Measurements from ENCODE around the gene FHIT.
"Not testable (repeated sequence)": the region's sequence is repeated elsewhere in the genome, so short reads cannot be mapped to it uniquely, and the experiment has no call there.

The FHIT gene

DNA sequence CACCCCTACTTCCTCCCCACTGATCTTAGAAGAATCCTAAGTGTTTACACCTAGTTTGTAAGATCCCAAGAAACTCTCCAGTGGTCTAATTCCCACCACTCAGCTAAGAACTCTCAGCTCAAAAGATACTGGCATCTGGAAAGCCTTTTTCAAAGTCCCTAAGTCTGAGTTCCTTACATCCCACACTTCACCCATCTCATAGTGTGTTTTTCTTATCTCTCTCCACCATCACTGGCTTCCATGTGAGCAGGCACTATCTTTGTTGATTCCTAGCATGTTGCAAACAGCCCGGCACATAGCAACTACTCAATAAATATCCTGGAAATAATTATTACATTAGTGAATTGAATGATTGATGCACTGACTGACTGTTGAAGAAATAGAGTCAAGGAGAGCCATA lies 173.7 kb downstream of the FHIT start:
- H3K4me1 ChIP-seq (ENCODE audit: control insufficient read depth, insufficient read depth, low read length): no peaks in the 10 kb centered on the region
- DNase-seq (ENCODE audit: low read depth): no peak

DNA sequence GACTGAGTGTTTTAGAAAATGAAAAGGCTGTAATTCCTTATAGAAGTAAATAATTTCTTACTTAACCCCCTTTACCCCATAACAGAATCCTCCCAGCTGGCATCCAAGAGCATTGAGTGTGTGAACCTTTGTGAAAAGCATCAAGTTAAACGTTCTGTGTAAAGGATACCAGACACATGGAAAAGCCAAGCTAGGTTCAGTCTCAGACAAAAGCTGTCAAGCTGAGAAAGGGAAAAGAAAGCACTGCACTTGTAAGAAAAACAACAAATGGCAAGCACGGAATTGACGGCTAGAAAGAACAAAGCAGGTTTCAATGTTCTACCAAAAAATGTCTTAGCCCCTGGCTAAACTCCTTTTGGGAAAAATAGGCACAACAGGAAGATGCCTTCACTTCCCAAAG lies 176.5 kb downstream of the FHIT start:
- no peaks in the 10 kb centered on the region for H3K4me1 ChIP-seq (ENCODE audit: control insufficient read depth, insufficient read depth, low read length)

More for the DNA sequence above, 173.7 kb downstream of the FHIT start:
- Histone ChIP-seq H3K27me3 (replicated peaks; ENCODE audit: control insufficient read depth, insufficient read depth, low read length) (no peaks in the 10 kb centered on the region), H3K4me3 (ENCODE audit: low read length) (no peak overlapping the region), H3K9me3 (ENCODE audit: control insufficient read depth, low read length) (no peaks in the 10 kb centered on the region), H3K36me3 (ENCODE audit: control insufficient read depth, insufficient read depth, low read length, severe bottlenecking) (no peaks in the 10 kb centered on the region), H3K9ac (ENCODE audit: low read length) (no peak overlapping the region)

DNA sequence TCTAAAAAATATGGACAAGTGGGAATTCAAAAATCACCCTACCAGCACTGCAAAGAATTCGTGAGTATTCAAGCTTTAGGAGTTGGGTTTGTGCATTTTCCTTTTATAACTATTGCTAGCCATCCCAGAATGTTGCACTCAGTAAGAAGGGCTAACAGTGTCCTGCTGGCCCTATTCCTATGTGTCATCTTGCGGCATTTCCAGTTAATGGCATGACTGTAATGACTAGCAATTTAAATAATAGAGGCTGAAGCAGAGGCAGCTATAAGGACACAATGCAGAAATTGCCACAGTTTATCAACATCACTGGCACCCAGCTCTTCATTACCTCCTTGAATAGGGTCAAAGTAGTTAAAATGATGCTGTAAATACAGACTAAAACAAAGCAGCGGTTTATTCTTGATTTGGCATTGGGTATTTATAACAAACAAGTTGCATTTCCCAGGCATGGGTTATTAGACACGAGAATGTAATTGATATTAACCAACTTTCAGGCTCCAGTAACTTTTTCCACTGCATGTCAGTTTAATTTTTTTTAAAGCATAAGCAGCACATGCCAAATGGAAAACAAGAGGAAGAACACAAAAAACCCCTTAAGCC lies 177.6 kb downstream of the FHIT start:
- Histone ChIP-seq H3K9ac (ENCODE audit: low read length) (no peak overlapping the region), H3K4me3 (ENCODE audit: low read length) (no peak overlapping the region), H3K36me3 (ENCODE audit: control insufficient read depth, insufficient read depth, low read length, severe bottlenecking) (no peaks in the 10 kb centered on the region), H3K27me3 (replicated peaks; ENCODE audit: control insufficient read depth, insufficient read depth, low read length) (no peaks in the 10 kb centered on the region), H3K9me3 (ENCODE audit: control insufficient read depth, low read length) (no peaks in the 10 kb centered on the region), H3K4me1 (ENCODE audit: control insufficient read depth, insufficient read depth, low read length) (no peaks in the 10 kb centered on the region)
- no peak for DNase-seq (ENCODE audit: low read depth)

More for the DNA sequence above, 176.5 kb downstream of the FHIT start:
- DNase-seq (ENCODE audit: low read depth): no peak
- Histone ChIP-seq H3K36me3 (ENCODE audit: control insufficient read depth, insufficient read depth, low read length, severe bottlenecking) (no peaks in the 10 kb centered on the region), H3K27me3 (replicated peaks; ENCODE audit: control insufficient read depth, insufficient read depth, low read length) (no peaks in the 10 kb centered on the region), H3K4me3 (ENCODE audit: low read length) (no peak overlapping the region), H3K9ac (ENCODE audit: low read length) (no peak overlapping the region), H3K9me3 (ENCODE audit: control insufficient read depth, low read length) (no peaks in the 10 kb centered on the region)

- no peaks in the 10 kb centered on the region for H3K4me1 ChIP-seq (ENCODE audit: control insufficient read depth, insufficient read depth, low read length)
- no peak for DNase-seq (ENCODE audit: low read depth)
- H3K36me3 ChIP-seq (ENCODE audit: control insufficient read depth, insufficient read depth, low read length, severe bottlenecking): no peaks in the 10 kb centered on the region
- H3K9ac ChIP-seq (ENCODE audit: low read length): no peak overlapping the region
- H3K9me3 ChIP-seq (ENCODE audit: control insufficient read depth, low read length): no peaks in the 10 kb centered on the region
- H3K27me3 ChIP-seq (replicated peaks; ENCODE audit: control insufficient read depth, insufficient read depth, low read length): no peaks in the 10 kb centered on the region
- H3K4me3 ChIP-seq (ENCODE audit: low read length): no peak overlapping the region
These were observed 183.2 kb downstream of the FHIT start for GRCh38 chr3:61068084-61068483.

DNA sequence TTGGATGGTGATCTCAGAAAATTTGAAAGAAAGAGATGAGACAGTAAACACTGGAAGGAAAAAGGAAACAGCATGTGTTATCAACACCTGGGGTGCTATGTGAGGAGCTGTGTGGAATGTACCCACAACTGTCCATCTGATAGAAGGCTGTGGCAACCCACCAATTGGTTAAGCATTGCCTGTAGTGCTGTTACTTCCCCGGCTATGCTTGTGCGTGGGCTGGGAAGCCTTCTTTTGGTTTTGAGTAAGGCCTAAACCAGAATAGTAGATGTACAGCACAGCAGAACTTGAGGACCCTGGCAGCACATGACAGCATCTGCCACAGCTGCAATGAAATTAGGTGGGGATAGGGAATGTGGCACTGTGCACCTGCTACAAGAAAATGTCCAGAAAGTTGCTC lies 184.5 kb downstream of the FHIT start:
- no peaks in the 10 kb centered on the region for H3K9me3 ChIP-seq (ENCODE audit: control insufficient read depth, low read length)
- no peaks in the 10 kb centered on the region for H3K4me1 ChIP-seq (ENCODE audit: control insufficient read depth, insufficient read depth, low read length)
- H3K36me3 ChIP-seq (ENCODE audit: control insufficient read depth, insufficient read depth, low read length, severe bottlenecking): no peaks in the 10 kb centered on the region
- H3K4me3 ChIP-seq (ENCODE audit: low read length): no peak overlapping the region
- H3K27me3 ChIP-seq (replicated peaks; ENCODE audit: control insufficient read depth, insufficient read depth, low read length): no peaks in the 10 kb centered on the region
- no peak overlapping the region for H3K9ac ChIP-seq (ENCODE audit: low read length)
- no peak for DNase-seq (ENCODE audit: low read depth)

GRCh38 chr3:61066222-61066621 lies 185.0 kb downstream of the FHIT start:
- not testable (repeated sequence) for H3K4me1 ChIP-seq (ENCODE audit: control insufficient read depth, insufficient read depth, low read length); H3K36me3 ChIP-seq (ENCODE audit: control insufficient read depth, insufficient read depth, low read length, severe bottlenecking); H3K27me3 ChIP-seq (replicated peaks; ENCODE audit: control insufficient read depth, insufficient read depth, low read length); H3K4me3 ChIP-seq (ENCODE audit: low read length); H3K9me3 ChIP-seq (ENCODE audit: control insufficient read depth, low read length); DNase-seq (ENCODE audit: low read depth); H3K9ac ChIP-seq (ENCODE audit: low read length)

GRCh38 chr3:61065451-61066011 lies 185.7 kb downstream of the FHIT start:
- no peak for DNase-seq (ENCODE audit: low read depth)
- Histone ChIP-seq H3K9me3 (ENCODE audit: control insufficient read depth, low read length) (no peaks in the 10 kb centered on the region), H3K4me3 (ENCODE audit: low read length) (no peak overlapping the region), H3K9ac (ENCODE audit: low read length) (no peak overlapping the region), H3K4me1 (ENCODE audit: control insufficient read depth, insufficient read depth, low read length) (peaks cover 5% of the 10 kb centered on the region), H3K27me3 (replicated peaks; ENCODE audit: control insufficient read depth, insufficient read depth, low read length) (no peaks in the 10 kb centered on the region), H3K36me3 (ENCODE audit: control insufficient read depth, insufficient read depth, low read length, severe bottlenecking) (no peaks in the 10 kb centered on the region)

DNA sequence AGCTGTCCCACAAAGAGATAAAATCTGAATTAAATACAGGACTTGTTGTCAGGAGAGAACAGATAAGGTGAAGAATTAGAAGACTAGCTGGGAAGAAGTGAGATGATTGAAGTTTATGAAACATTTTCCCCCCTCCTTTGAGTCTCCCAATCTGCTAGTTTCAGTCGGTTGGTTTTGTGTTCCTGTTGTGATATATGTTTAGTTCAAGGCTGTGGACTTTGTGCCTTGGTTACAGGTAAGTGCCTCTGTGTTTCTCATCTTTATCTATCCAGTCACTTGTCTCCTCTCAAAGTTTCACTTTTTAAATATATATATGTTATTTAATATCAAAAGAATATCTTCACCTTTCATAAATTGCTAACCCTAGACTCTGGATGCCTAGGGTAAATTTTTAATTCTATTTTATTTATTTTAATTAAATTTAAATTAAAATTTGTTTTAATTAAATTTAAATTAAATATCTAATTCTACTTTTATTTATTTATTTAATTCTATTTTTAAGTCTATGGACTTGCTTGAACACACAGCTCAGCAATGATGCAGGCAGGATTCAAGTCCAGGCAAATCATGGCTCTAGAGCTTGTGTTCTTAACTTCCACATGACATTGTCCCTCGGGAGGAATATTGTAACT lies 190.0 kb downstream of the FHIT start:
- Histone ChIP-seq H3K4me1 (ENCODE audit: control insufficient read depth, insufficient read depth, low read length) (peaks cover 10% of the 10 kb centered on the region), H3K9me3 (ENCODE audit: control insufficient read depth, low read length) (no peaks in the 10 kb centered on the region), H3K4me3 (ENCODE audit: low read length) (no peak overlapping the region), H3K36me3 (ENCODE audit: control insufficient read depth, insufficient read depth, low read length, severe bottlenecking) (no peaks in the 10 kb centered on the region), H3K27me3 (replicated peaks; ENCODE audit: control insufficient read depth, insufficient read depth, low read length) (no peaks in the 10 kb centered on the region), H3K9ac (ENCODE audit: low read length) (no peak overlapping the region)
- DNase-seq (ENCODE audit: low read depth): no peak

DNA sequence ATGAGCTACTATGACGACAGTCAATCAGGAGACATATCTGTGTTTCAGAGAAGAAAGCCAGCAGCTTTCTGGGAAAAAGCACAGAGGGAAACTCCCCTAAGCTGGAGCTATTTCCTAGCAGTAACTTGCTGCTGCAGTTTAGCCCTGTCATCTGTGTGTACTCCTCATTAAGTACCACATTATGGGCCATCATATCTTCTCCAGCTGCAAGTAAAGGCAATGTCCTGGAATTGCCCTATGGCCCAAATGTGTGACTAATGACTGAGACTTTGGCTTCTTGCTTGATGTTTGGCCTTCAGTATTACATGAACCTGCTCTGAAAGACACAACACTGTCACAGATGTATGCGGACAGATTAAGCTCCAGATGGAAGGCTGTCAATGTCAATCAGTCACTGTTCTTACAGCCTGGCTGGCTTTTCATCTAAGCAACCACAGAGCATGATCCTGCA lies 190.8 kb downstream of the FHIT start:
- H3K9ac ChIP-seq (ENCODE audit: low read length): no peak overlapping the region
- no peaks in the 10 kb centered on the region for H3K27me3 ChIP-seq (replicated peaks; ENCODE audit: control insufficient read depth, insufficient read depth, low read length)
- no peak overlapping the region for H3K4me3 ChIP-seq (ENCODE audit: low read length)
- H3K36me3 ChIP-seq (ENCODE audit: control insufficient read depth, insufficient read depth, low read length, severe bottlenecking): no peaks in the 10 kb centered on the region
- H3K9me3 ChIP-seq (ENCODE audit: control insufficient read depth, low read length): no peaks in the 10 kb centered on the region
- DNase-seq (ENCODE audit: low read depth): no peak
- H3K4me1 ChIP-seq (ENCODE audit: control insufficient read depth, insufficient read depth, low read length): peaks cover 10% of the 10 kb centered on the region

GRCh38 chr3:61058836-61059235 lies 192.4 kb downstream of the FHIT start:
- H3K36me3 ChIP-seq (ENCODE audit: control insufficient read depth, insufficient read depth, low read length, severe bottlenecking): no peaks in the 10 kb centered on the region
- H3K4me3 ChIP-seq (ENCODE audit: low read length): no peak overlapping the region
- no peaks in the 10 kb centered on the region for H3K27me3 ChIP-seq (replicated peaks; ENCODE audit: control insufficient read depth, insufficient read depth, low read length)
- H3K9ac ChIP-seq (ENCODE audit: low read length): no peak overlapping the region
- H3K4me1 ChIP-seq (ENCODE audit: control insufficient read depth, insufficient read depth, low read length): peaks cover 10% of the 10 kb centered on the region
- DNase-seq (ENCODE audit: low read depth): no peak
- no peaks in the 10 kb centered on the region for H3K9me3 ChIP-seq (ENCODE audit: control insufficient read depth, low read length)

DNA sequence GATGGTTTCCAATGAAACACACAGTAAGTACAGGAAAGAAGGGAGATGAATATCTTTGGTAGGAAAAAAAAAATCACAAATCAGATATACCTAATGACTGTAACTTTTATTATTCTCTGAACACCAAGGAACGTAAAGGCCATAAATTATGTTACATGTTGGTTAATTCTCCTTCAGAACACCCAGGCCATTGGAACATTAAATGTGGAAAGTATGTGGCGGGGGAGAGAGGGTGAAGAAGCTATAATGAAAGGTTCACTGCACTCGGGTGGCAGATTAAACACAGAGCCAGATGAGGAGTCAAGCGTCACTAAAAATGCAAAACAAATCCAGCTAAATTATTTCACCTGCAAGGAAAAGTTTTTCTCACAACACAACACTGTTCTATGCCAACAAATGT lies 193.8 kb downstream of the FHIT start:
- DNase-seq (ENCODE audit: low read depth): no peak
- H3K4me1 ChIP-seq (ENCODE audit: control insufficient read depth, insufficient read depth, low read length): peaks cover 10% of the 10 kb centered on the region
- no peak overlapping the region for H3K4me3 ChIP-seq (ENCODE audit: low read length)
- H3K36me3 ChIP-seq (ENCODE audit: control insufficient read depth, insufficient read depth, low read length, severe bottlenecking): no peaks in the 10 kb centered on the region
- H3K27me3 ChIP-seq (replicated peaks; ENCODE audit: control insufficient read depth, insufficient read depth, low read length): no peaks in the 10 kb centered on the region
- no peak overlapping the region for H3K9ac ChIP-seq (ENCODE audit: low read length)
- no peaks in the 10 kb centered on the region for H3K9me3 ChIP-seq (ENCODE audit: control insufficient read depth, low read length)
